ENCODE results near the gene ALDH8A1.

DNA sequence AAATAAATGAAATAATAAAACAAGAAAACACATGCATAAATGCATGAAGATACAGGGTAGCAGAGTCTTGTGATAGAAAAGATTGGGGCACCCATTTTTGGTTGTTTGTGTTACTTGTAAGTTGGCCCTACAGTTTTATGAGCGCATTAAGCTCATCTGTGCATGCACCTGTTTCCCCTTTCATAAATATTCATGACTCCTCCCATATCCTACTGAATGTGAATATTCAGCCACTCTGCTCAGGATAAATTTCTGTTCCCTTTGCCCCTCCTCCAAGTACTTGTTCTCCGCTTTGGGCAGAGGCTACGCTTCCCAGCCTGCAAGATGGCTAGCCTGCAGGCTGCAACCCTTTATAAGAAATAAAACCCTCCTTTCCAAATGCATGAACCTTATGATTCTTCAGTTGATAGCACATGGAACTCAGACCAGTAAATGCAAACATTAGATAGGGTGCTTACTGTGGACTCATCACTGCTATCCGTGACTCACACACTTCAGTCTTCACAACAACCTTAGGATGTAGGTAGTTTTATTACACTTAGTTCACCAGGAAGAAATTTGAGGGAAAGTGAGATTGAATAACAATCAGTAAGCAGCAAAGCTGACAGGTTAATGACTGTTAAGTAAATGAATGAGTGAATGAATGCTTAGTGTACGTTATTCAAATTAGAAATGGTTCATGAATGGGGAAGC, 15.0 kb downstream of the ALDH8A1 start:
- TF ChIP-seq, protein P1, sequence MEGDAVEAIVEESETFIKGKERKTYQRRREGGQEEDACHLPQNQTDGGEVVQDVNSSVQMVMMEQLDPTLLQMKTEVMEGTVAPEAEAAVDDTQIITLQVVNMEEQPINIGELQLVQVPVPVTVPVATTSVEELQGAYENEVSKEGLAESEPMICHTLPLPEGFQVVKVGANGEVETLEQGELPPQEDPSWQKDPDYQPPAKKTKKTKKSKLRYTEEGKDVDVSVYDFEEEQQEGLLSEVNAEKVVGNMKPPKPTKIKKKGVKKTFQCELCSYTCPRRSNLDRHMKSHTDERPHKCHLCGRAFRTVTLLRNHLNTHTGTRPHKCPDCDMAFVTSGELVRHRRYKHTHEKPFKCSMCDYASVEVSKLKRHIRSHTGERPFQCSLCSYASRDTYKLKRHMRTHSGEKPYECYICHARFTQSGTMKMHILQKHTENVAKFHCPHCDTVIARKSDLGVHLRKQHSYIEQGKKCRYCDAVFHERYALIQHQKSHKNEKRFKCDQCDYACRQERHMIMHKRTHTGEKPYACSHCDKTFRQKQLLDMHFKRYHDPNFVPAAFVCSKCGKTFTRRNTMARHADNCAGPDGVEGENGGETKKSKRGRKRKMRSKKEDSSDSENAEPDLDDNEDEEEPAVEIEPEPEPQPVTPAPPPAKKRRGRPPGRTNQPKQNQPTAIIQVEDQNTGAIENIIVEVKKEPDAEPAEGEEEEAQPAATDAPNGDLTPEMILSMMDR (optimal IDR thresholded peaks at IDR 0.05 in 1 of 3, IDR thresholded peaks at IDR 0.05 in 1 of 3, conservative IDR thresholded peaks at IDR 0.05 in 1 of 3; ENCODE audit: extremely low read depth in 1 of 3, insufficient read depth in 2 of 3, low read length in 3 of 3) = no peak
- no peak for TF ChIP-seq EZH2 (IDR thresholded peaks at IDR 0.05; ENCODE audit: low read length)

Data from keratinocyte (primary cell).